Mucosa of rectum (tissue), 2 donors: ENCODE results near the gene SAMM50.

Source experiments
- H3K27ac ChIP-seq, 2 donors: one replicate each; pipeline ENCODE4 v1.7.0; 2013; ENCODE audit warnings: inconsistent platforms in 2 of 2, low read depth in 2 of 2, low read length in 2 of 2
- H3K27me3 ChIP-seq, 2 donors: one replicate each; pipeline ENCODE4 v1.7.0; 2013; ENCODE audit warnings: low read length in 2 of 2; ENCODE audit not compliant: control insufficient read depth in 2 of 2, insufficient read depth in 2 of 2
- H3K36me3 ChIP-seq, 2 donors: one replicate each; pipeline ENCODE4 v1.7.0; 2013; ENCODE audit warnings: low read length in 2 of 2; ENCODE audit not compliant: control insufficient read depth in 2 of 2, insufficient read depth in 2 of 2
- H3K4me1 ChIP-seq, 2 donors: one replicate each; pipeline ENCODE4 v1.7.0; 2013; ENCODE audit warnings: low read length in 2 of 2, mild to moderate bottlenecking in 1 of 2; ENCODE audit not compliant: control insufficient read depth in 2 of 2, insufficient read depth in 2 of 2
- H3K4me3 ChIP-seq, 2 donors: one replicate each; pipeline ENCODE4 v1.7.0; 2013; ENCODE audit warnings: low read length in 2 of 2
- H3K9ac ChIP-seq, 2 donors: one replicate each; pipeline ENCODE4 v1.7.0; 2013; ENCODE audit warnings: low read length in 2 of 2, low read depth in 1 of 2, mild to moderate bottlenecking in 1 of 2
- H3K9me3 ChIP-seq, 2 donors: one replicate each; pipeline ENCODE4 v1.7.0; 2013; ENCODE audit warnings: low read length in 2 of 2; ENCODE audit not compliant: control insufficient read depth in 2 of 2
- donor health status: healthy.
- donor health status: Normal muscosa, but diverticular disease.

SAMM50 gene

GRCh38 chr22:43976861-43977795 is 21.9 kb downstream of the SAMM50 start:
- no peak overlapping the region for H3K4me3 ChIP-seq
- H3K9me3 ChIP-seq: no peaks in the 10 kb centered on the region

DNA sequence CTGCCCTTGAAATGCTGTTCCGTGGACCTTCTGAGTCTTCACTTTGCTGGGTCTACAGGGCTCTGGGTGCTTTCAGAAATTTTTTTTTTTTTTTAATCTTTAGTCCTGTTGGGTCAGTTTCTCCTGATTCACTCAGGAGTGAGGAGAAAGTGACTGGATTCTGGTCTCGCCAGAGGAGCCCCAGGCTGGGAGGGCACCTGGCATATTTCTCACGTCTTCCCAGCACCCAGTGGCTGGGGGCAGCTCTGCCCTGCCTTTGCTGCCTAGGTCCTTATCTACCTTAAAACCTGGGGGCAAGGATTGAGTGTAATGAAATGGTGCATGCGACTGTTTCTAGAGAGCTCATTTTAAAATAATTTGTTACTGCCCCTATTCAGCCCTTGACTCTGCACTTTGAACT is 23.3 kb downstream of the SAMM50 start:
- Histone ChIP-seq H3K27me3 (no peaks in the 10 kb centered on the region), H3K36me3 (peaks cover 76 to 77% of the 10 kb centered on the region in 2 donors)

More at GRCh38 chr22:43976861-43977795, 21.9 kb downstream of the SAMM50 start:
- Histone ChIP-seq H3K9ac (no peak overlapping the region), H3K4me1 (no peaks in the 10 kb centered on the region), H3K27me3 (no peaks in the 10 kb centered on the region), H3K27ac (no peak overlapping the region), H3K36me3 (peaks cover 79 to 88% of the 10 kb centered on the region in 2 donors)

DNA sequence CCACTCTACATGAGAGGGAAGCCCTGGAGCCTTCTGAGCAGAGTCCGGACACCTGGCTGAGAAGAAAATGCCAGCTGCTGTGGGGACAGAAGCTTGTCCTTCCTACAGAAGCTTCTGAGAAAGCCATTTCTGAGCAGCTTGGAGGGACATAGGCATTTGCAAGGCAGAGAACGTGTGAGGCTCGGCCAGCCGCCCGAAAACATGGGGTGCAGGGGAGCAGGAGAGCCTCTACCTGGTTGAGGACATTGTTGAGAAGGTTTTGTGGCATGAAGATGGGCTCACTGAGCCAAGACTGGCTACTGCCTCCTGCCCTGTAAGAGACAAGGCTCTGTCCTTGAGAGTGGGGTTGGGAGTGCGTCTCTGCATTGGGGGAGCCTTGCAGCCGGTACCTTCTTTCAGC is 25.3 kb downstream of the SAMM50 start:
- peaks cover 71 to 75% of the 10 kb centered on the region in 2 donors for H3K36me3 ChIP-seq
- no peaks in the 10 kb centered on the region for H3K27me3 ChIP-seq
- no peaks in the 10 kb centered on the region for H3K9me3 ChIP-seq
- H3K4me3 ChIP-seq: no peak overlapping the region
- no peak overlapping the region for H3K9ac ChIP-seq
- no peaks in the 10 kb centered on the region for H3K4me1 ChIP-seq
- no peak overlapping the region for H3K27ac ChIP-seq

More for the DNA sequence above, 23.3 kb downstream of the SAMM50 start:
- Histone ChIP-seq H3K9ac (no peak overlapping the region), H3K4me3 (no peak overlapping the region), H3K27ac (no peak overlapping the region), H3K9me3 (no peaks in the 10 kb centered on the region), H3K4me1 (no peaks in the 10 kb centered on the region)

- Histone ChIP-seq H3K27me3 (no peaks in the 10 kb centered on the region), H3K27ac (no peak overlapping the region), H3K9ac (no peak overlapping the region), H3K36me3 (peaks cover 68 to 72% of the 10 kb centered on the region in 2 donors), H3K4me1 (no peaks in the 10 kb centered on the region), H3K4me3 (no peak overlapping the region), H3K9me3 (no peaks in the 10 kb centered on the region)
These were observed 25.8 kb downstream of the SAMM50 start for GRCh38 chr22:43980996-43981395.

DNA sequence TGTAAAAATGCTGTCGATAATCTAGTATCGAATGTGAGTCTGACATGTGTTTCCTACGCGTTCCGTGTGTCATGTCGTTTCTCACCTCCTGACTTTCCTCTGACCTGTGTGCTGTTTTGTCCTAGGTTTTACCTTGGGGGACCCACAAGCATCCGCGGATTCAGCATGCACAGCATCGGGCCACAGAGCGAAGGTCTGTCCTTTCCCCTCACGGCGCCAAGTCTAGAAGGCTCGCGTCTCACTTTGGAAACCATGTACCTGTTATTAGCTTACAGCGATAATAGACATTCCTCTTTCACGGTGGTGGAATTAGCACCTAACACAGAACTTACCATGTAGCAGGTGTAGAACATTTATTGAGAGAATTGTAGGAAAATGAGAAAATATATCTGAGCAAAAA is 28.6 kb downstream of the SAMM50 start:
- Histone ChIP-seq H3K4me1 (no peaks in the 10 kb centered on the region), H3K36me3 (peaks cover 60 to 62% of the 10 kb centered on the region in 2 donors), H3K9me3 (no peaks in the 10 kb centered on the region), H3K4me3 (no peak overlapping the region), H3K27ac (no peak overlapping the region), H3K9ac (no peak overlapping the region), H3K27me3 (no peaks in the 10 kb centered on the region)

DNA sequence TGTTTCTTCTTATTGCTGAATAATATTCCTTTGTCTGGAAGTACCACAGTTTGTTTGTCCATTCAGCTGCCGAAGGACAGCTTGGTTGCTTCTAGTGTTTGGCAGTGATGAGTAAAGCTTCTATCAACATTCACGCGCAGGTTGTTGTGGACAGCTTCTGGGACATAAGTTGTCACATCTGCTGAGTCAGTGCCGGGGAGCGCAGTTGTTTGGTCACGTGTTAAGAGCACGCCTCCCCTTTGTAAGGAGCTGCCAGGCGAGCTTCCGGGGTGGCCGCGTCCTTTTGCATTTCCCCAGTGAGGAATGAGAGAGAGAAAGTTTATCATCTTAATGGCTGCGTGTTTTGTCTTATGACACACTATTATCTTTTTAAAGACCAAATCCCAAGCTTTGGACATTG is 30.3 kb downstream of the SAMM50 start:
- no peaks in the 10 kb centered on the region for H3K27me3 ChIP-seq
- H3K4me3 ChIP-seq: no peak overlapping the region
- H3K27ac ChIP-seq: no peak overlapping the region
- H3K4me1 ChIP-seq: no peaks in the 10 kb centered on the region
- peaks cover 54 to 60% of the 10 kb centered on the region in 2 donors for H3K36me3 ChIP-seq
- H3K9ac ChIP-seq: no peak overlapping the region
- no peaks in the 10 kb centered on the region for H3K9me3 ChIP-seq

DNA sequence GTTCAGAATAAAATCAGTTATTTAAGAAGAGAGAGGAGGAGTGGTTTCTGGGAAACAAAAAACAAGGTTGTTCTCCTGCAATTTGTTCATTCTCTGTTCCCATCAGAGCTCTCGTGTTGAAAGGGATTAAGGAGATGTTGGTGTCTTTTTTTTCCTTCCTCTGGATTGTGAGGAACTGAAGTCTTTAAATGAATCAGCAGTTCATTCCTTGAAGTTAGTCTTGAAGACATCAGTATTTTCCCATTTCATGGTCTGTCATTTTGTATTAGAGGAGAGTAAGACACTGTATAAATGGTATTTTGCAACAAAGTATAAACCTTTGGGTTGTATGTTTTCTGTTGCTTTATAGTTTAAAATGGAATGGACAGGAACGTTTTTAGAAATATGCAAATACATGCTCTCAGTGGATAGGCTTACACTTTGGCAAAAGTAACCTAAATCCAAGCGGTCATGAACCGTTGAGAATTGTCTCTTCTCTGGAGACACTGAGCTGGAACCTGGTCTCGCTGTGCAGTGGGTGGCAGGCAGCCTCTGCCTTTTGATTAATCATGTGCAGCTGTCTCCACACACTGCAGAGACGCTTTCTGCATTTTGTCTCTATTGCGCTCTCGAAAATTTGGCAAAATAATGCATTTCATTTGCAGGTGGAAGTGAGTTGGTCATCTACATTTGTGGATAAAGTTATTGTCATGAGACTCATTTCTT is 33.0 kb downstream of the SAMM50 start:
- H3K4me1 ChIP-seq: no peaks in the 10 kb centered on the region
- no peak overlapping the region for H3K27ac ChIP-seq
- no peaks in the 10 kb centered on the region for H3K9me3 ChIP-seq

DNA sequence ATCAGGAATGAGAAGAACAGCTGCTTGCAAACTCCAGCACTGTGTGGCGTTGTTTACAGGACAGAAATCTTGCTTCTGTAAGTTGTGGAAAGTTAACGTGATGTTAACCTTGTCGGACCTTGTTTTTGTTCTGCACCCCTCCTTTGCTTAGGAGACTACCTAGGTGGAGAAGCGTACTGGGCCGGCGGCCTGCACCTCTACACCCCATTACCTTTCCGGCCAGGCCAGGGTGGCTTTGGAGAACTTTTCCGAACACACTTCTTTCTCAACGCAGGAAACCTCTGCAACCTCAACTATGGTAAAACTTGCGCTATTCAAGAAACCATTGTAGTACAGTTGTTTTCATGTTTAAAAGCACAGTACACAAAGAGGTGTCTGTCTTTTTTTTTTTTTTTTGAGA is 33.7 kb downstream of the SAMM50 start:
- no peak overlapping the region for H3K4me3 ChIP-seq
- H3K27me3 ChIP-seq: no peaks in the 10 kb centered on the region
- H3K9me3 ChIP-seq: no peaks in the 10 kb centered on the region
- peaks cover 45 to 67% of the 10 kb centered on the region in 2 donors for H3K36me3 ChIP-seq
- no peak overlapping the region for H3K9ac ChIP-seq
- H3K27ac ChIP-seq: no peak overlapping the region
- H3K4me1 ChIP-seq: no peaks in the 10 kb centered on the region

More for the DNA sequence above, 33.0 kb downstream of the SAMM50 start:
- Histone ChIP-seq H3K9ac (no peak overlapping the region), H3K4me3 (no peak overlapping the region), H3K27me3 (no peaks in the 10 kb centered on the region), H3K36me3 (peaks cover 51 to 69% of the 10 kb centered on the region in 2 donors)

DNA sequence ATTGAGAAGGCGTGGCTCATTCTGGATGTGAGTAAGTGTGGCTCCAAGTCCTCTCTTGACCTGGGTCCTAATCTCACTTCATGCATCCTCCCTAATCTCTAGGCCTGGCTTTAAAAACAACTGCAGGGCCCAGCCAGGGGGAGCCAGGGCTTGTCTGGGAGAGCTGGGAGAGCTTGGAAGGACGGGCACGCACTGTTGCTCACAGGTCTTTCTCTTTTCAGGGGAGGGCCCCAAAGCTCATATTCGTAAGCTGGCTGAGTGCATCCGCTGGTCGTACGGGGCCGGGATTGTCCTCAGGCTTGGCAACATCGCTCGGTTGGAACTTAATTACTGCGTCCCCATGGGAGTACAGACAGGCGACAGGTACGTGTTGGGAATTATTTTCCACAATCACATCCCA is 34.8 kb downstream of the SAMM50 start:
- H3K4me3 ChIP-seq: no peak overlapping the region
- no peak overlapping the region for H3K9ac ChIP-seq
- no peaks in the 10 kb centered on the region for H3K27me3 ChIP-seq
- H3K4me1 ChIP-seq: no peaks in the 10 kb centered on the region
- no peaks in the 10 kb centered on the region for H3K9me3 ChIP-seq
- H3K27ac ChIP-seq: no peak overlapping the region
- peaks cover 48 to 71% of the 10 kb centered on the region in 2 donors for H3K36me3 ChIP-seq
